HepG2 (cell line): Measurements from ENCODE around the gene SPRED2. TPM values are rescaled to one million over a fixed set of nuclear protein-coding genes. Genes with fewer than 3 reads are reported as not detected.

Experiments
- ATAD3A ChIP-seq: sonication (generic); formaldehyde crosslinking; IDR thresholded peaks from 2 replicates; pipeline ENCODE4 v1.4.0; 2020; ENCODE audit warnings: missing genetic modification reagents
- ATF1 ChIP-seq: IDR thresholded peaks from 2 replicates; pipeline ENCODE4 v1.6.1; 2016; ENCODE audit warnings: mild to moderate bottlenecking, control low read depth
- BCL6 ChIP-seq: IDR thresholded peaks from 2 replicates; pipeline ENCODE4 v1.6.1; 2016; ENCODE audit warnings: missing genetic modification reagents, missing compliant biosample characterization
- GABPA ChIP-seq, 2 experiments: IDR thresholded peaks; 2 replicates each; pipeline ENCODE4 v1.6.1; 2011 to 2016; ENCODE audit warnings: low read depth in 2 of 2, low read length in 1 of 2, missing biosample characterization in 1 of 2, missing genetic modification characterization in 1 of 2
- GABPB1 ChIP-seq: IDR thresholded peaks from 2 replicates; pipeline ENCODE4 v1.6.1; 2016; ENCODE audit warnings: mild to moderate bottlenecking, missing genetic modification reagents, moderate library complexity, missing compliant biosample characterization
- GLI4 ChIP-seq: sonication (generic); formaldehyde crosslinking; IDR thresholded peaks from 2 replicates; pipeline ENCODE4 v1.5.1; 2020; ENCODE audit warnings: missing genetic modification reagents, mild to moderate bottlenecking, moderate library complexity, borderline replicate concordance
- HES4 ChIP-seq: sonication (generic); formaldehyde crosslinking; IDR thresholded peaks from 2 replicates; pipeline ENCODE4 v1.9.0; 2021; ENCODE audit warnings: mild to moderate bottlenecking, missing genetic modification reagents, borderline replicate concordance
- HNRNPLL ChIP-seq: fragments of 200-400 bp; formaldehyde crosslinking; IDR thresholded peaks from 2 replicates; pipeline ENCODE4 v1.6.1; 2017; ENCODE audit warnings: mild to moderate bottlenecking, low read depth, low read length; ENCODE audit not compliant: poor library complexity, severe bottlenecking
- KDM5B ChIP-seq: sonication (generic); formaldehyde crosslinking; IDR thresholded peaks from 2 replicates; pipeline ENCODE4 v1.4.0; 2020; ENCODE audit warnings: missing genetic modification reagents, mild to moderate bottlenecking, borderline replicate concordance
- MAFK ChIP-seq, 2 experiments: IDR thresholded peaks in 1 of 2; conservative IDR thresholded peaks in 1 of 2; 2 replicates each; pipeline ENCODE4 v1.6.1; 2011; ENCODE audit warnings: improper control_type of control experiment in 2 of 2, low read length in 2 of 2
- MAX ChIP-seq: IDR thresholded peaks from 2 replicates; pipeline ENCODE4 v1.6.1; 2012; ENCODE audit warnings: inconsistent platforms
- MIXL1 ChIP-seq: IDR thresholded peaks from 2 replicates; pipeline ENCODE4 v1.6.1; 2016
- NFKBIZ ChIP-seq: IDR thresholded peaks from 2 replicates; pipeline ENCODE4 v1.6.1; 2018; ENCODE audit warnings: missing genetic modification reagents, missing compliant biosample characterization
- RARA ChIP-seq: IDR thresholded peaks from 2 replicates; pipeline ENCODE4 v1.6.1; 2016; ENCODE audit warnings: missing genetic modification reagents, missing compliant biosample characterization
- TARDBP ChIP-seq: sonication (generic); formaldehyde crosslinking; IDR thresholded peaks from 2 replicates; pipeline ENCODE4 v1.8.0; 2022; ENCODE audit warnings: mild to moderate bottlenecking, missing genetic modification reagents
- ZBTB20 ChIP-seq: sonication (generic); formaldehyde crosslinking; IDR thresholded peaks from 2 replicates; pipeline ENCODE4 v1.8.1; 2023; ENCODE audit warnings: missing genetic modification reagents, low read depth, mild to moderate bottlenecking, borderline replicate concordance
- ZBTB38 ChIP-seq: sonication (generic); formaldehyde crosslinking; IDR thresholded peaks from 2 replicates; pipeline ENCODE4 v1.5.1; 2020; ENCODE audit warnings: mild to moderate bottlenecking, missing genetic modification reagents
- ZBTB39 ChIP-seq: sonication (generic); formaldehyde crosslinking; IDR thresholded peaks from 2 replicates; pipeline ENCODE4 v1.5.0; 2020; ENCODE audit warnings: missing genetic modification reagents
- ZBTB7B ChIP-seq: sonication (generic); formaldehyde crosslinking; IDR thresholded peaks from 2 replicates; pipeline ENCODE4 v1.4.0; 2020; ENCODE audit warnings: missing genetic modification reagents
- ZC3H4 ChIP-seq: sonication (generic); formaldehyde crosslinking; IDR thresholded peaks from 2 replicates; pipeline ENCODE4 v1.4.0; 2020; ENCODE audit warnings: missing genetic modification reagents, borderline replicate concordance
- ZNF552 ChIP-seq: sonication (generic); formaldehyde crosslinking; IDR thresholded peaks from 2 replicates; pipeline ENCODE4 v1.9.0; 2022; ENCODE audit warnings: missing genetic modification reagents, mild to moderate bottlenecking, borderline replicate concordance
- ZNF674 ChIP-seq: sonication (generic); formaldehyde crosslinking; IDR thresholded peaks from 2 replicates; pipeline ENCODE4 v1.5.0; 2020; ENCODE audit warnings: low read depth, mild to moderate bottlenecking, missing genetic modification reagents
- ZNF780A ChIP-seq: sonication (generic); formaldehyde crosslinking; IDR thresholded peaks from 2 replicates; pipeline ENCODE4 v1.8.0; 2022; ENCODE audit warnings: mild to moderate bottlenecking, missing genetic modification reagents, moderate library complexity
- polyA plus RNA-seq, 8 experiments: library from polyadenylated mRNA; depleted of rRNA in 3 of 8; stranded (reverse) in 7 of 8; unstranded in 1 of 8; fragments of >200 nt; fragmentation: Illumina TruSeq in 4 of 8; extraction: Trizol in 4 of 8; gene quantifications; 2 replicates each; pipeline versions ENCODE4 v1.2.1 to v1.2.3, GENCODE V29; 2011 to 2016; ENCODE audit warnings: low read depth in 4 of 8, missing spikeins in 1 of 8, mixed read lengths in 1 of 8; ENCODE audit not compliant: insufficient read depth in 1 of 8
- total RNA-seq, 5 experiments: library from RNA; depleted of rRNA; stranded (reverse); fragments of >200 nt; fragmentation: Illumina TruSeq; extraction: Trizol; gene quantifications; 2 replicates each; pipeline ENCODE4 v1.2.3, GENCODE V29; 2016; ENCODE audit warnings: low read depth in 1 of 5
- TF ChIP-seq, protein P1 (sequence below): sonication (generic); formaldehyde crosslinking; IDR thresholded peaks from 2 replicates; pipeline ENCODE4 v1.4.0; 2020; ENCODE audit warnings: mild to moderate bottlenecking, missing genetic modification reagents
- TF ChIP-seq, protein P2 (sequence below): sonication (generic); formaldehyde crosslinking; IDR thresholded peaks from 2 replicates; pipeline ENCODE4 v1.5.0; 2020; ENCODE audit warnings: missing genetic modification reagents, mild to moderate bottlenecking, borderline replicate concordance
- TF ChIP-seq, protein P3 (sequence below): sonication (generic); formaldehyde crosslinking; IDR thresholded peaks from 2 replicates; pipeline ENCODE4 v1.8.1; 2023; ENCODE audit warnings: mild to moderate bottlenecking, missing genetic modification reagents, borderline replicate concordance

The SPRED2 gene
- total and polyA plus RNA-seq, 2 of the 13 experiments (the other 11 are each of a cell fraction or from before 2014, with no cell fraction given): 13.0 to 37.0 TPM

DNA sequence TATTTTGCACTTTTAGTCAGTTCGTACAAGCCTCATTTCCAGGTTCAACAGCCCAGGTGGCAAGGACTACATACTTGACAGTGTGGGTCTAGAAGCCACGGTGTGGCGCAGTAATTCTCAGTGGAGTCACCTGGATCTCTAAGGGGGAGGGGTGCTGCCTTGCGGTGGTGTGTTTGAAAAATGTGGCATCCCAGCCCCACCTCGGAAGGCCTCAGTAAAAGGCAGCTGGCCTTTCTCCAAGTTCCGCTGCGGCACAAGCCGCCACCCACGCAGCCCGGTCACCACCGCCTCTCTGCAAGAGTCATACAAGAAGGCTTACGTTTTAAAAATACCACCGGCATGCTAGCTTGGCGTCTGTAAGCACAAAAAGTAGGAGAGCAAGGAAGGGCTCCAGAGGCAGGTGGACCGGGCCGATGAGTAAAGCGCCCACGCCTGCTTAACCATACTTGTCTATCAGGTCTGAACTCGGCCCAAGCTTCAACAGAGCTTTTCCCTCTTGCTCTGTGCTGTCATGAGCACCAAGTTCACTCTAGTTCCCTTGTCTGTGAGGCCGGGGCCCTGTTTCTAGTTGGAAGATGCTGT, 49.5 kb downstream of the SPRED2 start (continued):
- TF ChIP-seq ATF1 (CRISPR knock-in tag) (no peak), NFKBIZ (CRISPR knock-in tag) (no peak), GABPA (IDR thresholded peaks at IDR 0.05; ENCODE audit: low read depth, low read length) (no peak), GABPA (CRISPR knock-in tag; IDR thresholded peaks at IDR 0.05; ENCODE audit: low read depth) (no peak; the same call in 1 of the 2 replicates), TARDBP (CRISPR knock-in tag) (0 out of 2 replicates have a peak, but pooled peaks have one; percentile 54), ZBTB7B (CRISPR knock-in tag) (peak; percentile 55), MAX (peak; percentile 54; the same call in 1 of the 2 replicates), ZBTB20 (CRISPR knock-in tag) (peak; percentile 67; the same call in 1 of the 2 replicates), ZBTB38 (CRISPR knock-in tag) (peak; percentile 66), RARA (CRISPR knock-in tag) (peak; percentile 76), ZNF552 (no peak), BCL6 (CRISPR knock-in tag) (peak; percentile 35), GABPB1 (peak; percentile 59), ZNF780A (CRISPR knock-in tag) (no peak), ATAD3A (CRISPR knock-in tag) (no peak), HNRNPLL (peak; percentile 34), GLI4 (CRISPR knock-in tag) (no peak), ZNF674 (no peak), MAFK (conservative IDR thresholded peaks at IDR 0.05 in 1 of 2, IDR thresholded peaks at IDR 0.05 in 1 of 2; ENCODE audit: low read length in 2 of 2) (no peak), ZC3H4 (no peak), MIXL1 (no peak), ZBTB39 (CRISPR knock-in tag) (no peak), HES4 (CRISPR knock-in tag) (no peak), KDM5B (CRISPR knock-in tag) (peak; percentile 51; the same call in 1 of the 2 replicates)
- TF ChIP-seq, protein P1, sequence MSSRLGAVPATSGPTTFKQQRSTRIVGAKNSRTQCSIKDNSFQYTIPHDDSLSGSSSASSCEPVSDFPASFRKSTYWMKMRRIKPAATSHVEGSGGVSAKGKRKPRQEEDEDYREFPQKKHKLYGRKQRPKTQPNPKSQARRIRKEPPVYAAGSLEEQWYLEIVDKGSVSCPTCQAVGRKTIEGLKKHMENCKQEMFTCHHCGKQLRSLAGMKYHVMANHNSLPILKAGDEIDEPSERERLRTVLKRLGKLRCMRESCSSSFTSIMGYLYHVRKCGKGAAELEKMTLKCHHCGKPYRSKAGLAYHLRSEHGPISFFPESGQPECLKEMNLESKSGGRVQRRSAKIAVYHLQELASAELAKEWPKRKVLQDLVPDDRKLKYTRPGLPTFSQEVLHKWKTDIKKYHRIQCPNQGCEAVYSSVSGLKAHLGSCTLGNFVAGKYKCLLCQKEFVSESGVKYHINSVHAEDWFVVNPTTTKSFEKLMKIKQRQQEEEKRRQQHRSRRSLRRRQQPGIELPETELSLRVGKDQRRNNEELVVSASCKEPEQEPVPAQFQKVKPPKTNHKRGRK: peak; percentile 36; the same call in 1 of the 2 replicates
- TF ChIP-seq, protein P2, sequence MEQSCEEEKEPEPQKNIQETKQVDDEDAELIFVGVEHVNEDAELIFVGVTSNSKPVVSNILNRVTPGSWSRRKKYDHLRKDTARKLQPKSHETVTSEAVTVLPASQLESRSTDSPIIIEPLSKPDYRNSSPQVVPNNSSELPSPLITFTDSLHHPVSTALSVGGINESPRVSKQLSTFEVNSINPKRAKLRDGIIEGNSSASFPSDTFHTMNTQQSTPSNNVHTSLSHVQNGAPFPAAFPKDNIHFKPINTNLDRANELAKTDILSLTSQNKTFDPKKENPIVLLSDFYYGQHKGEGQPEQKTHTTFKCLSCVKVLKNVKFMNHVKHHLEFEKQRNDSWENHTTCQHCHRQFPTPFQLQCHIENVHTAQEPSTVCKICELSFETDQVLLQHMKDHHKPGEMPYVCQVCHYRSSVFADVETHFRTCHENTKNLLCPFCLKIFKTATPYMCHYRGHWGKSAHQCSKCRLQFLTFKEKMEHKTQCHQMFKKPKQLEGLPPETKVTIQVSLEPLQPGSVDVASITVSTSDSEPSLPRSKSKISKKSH (CRISPR knock-in tag): no peak
- TF ChIP-seq, protein P3, sequence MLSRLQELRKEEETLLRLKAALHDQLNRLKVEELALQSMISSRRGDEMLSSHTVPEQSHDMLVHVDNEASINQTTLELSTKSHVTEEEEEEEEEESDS (CRISPR knock-in tag): no peak
